Liver (tissue), 3 donors: ENCODE results near the gene SYNM.

Source experiments
- ATF3 ChIP-seq: IDR thresholded peaks from 2 replicates; pipeline ENCODE4 v1.6.1; 2016; ENCODE audit warnings: antibody characterized with exemption
- CTCF ChIP-seq: fragments of 150-350 bp; IDR thresholded peaks from 2 replicates; pipeline ENCODE4 v1.5.1; 2017; ENCODE audit warnings: improper control_type of control experiment, low read depth, low read length; ENCODE audit not compliant: missing input control
- EGR1 ChIP-seq, 2 donors: IDR thresholded peaks; 2 replicates each; pipeline ENCODE4 v1.6.1; 2016 to 2018; ENCODE audit warnings: antibody characterized with exemption in 2 of 2, low read depth in 2 of 2
- FOXA1 ChIP-seq: IDR thresholded peaks from 2 replicates; pipeline ENCODE4 v1.6.1; 2016; ENCODE audit warnings: antibody characterized with exemption
- GABPA ChIP-seq, 2 donors: IDR thresholded peaks in 1 of 2; conservative IDR thresholded peaks in 1 of 2; 2 replicates each; pipeline ENCODE4 v1.6.1; 2016; ENCODE audit warnings: antibody characterized with exemption in 2 of 2, mild to moderate bottlenecking in 1 of 2, moderate library complexity in 1 of 2
- MAX ChIP-seq: IDR thresholded peaks from 2 replicates; pipeline ENCODE4 v1.6.1; 2016; ENCODE audit warnings: antibody characterized with exemption
- NR2F2 ChIP-seq: IDR thresholded peaks from 2 replicates; pipeline ENCODE4 v1.6.1; 2016; ENCODE audit warnings: antibody characterized with exemption
- RAD21 ChIP-seq, 2 donors: IDR thresholded peaks; 2 replicates each; pipeline ENCODE4 v1.6.1; 2016; ENCODE audit warnings: antibody characterized with exemption in 2 of 2, mild to moderate bottlenecking in 2 of 2
- REST ChIP-seq: IDR thresholded peaks from 2 replicates; pipeline ENCODE4 v1.6.1; 2016; ENCODE audit warnings: antibody characterized with exemption, mild to moderate bottlenecking
- SP1 ChIP-seq: IDR thresholded peaks from 2 replicates; pipeline ENCODE4 v1.6.1; 2018; ENCODE audit warnings: antibody characterized with exemption, mild to moderate bottlenecking
- TAF1 ChIP-seq: conservative IDR thresholded peaks from 2 replicates; pipeline ENCODE4 v1.6.1; 2016; ENCODE audit warnings: antibody characterized with exemption, mild to moderate bottlenecking
- YY1 ChIP-seq: IDR thresholded peaks from 2 replicates; pipeline ENCODE4 v1.6.1; 2016; ENCODE audit warnings: antibody characterized with exemption, mild to moderate bottlenecking
- donor health status: healthy.
- donor health status: healthy.

GRCh38 chr15:99120050-99120777, 15.3 kb downstream of the SYNM start:
- TF ChIP-seq CTCF (no peak), EGR1 (IDR thresholded peaks at IDR 0.05; ENCODE audit: low read depth in 2 of 2) (no peak), TAF1 (no peak), REST (no peak), ATF3 (no peak), RAD21 (IDR thresholded peaks at IDR 0.05) (no peak), YY1 (no peak), GABPA (IDR thresholded peaks at IDR 0.05 in 1 of 2, conservative IDR thresholded peaks at IDR 0.05 in 1 of 2) (no peak), MAX (no peak), SP1 (no peak), FOXA1 (no peak), NR2F2 (no peak)
